NOMO-1 (cell line): ENCODE results near the gene HUS1.
"Not testable (repeated sequence)": the region's sequence is repeated elsewhere in the genome, so short reads cannot be mapped to it uniquely, and the experiment has no call there.

Experiments
- DNase-seq, 2 experiments: peaks; one replicate each; lab custom pipeline; 2025; ENCODE audit not compliant: unreplicated experiment in 2 of 2; lab: John Stamatoyannopoulos, UW

The HUS1 gene

DNA sequence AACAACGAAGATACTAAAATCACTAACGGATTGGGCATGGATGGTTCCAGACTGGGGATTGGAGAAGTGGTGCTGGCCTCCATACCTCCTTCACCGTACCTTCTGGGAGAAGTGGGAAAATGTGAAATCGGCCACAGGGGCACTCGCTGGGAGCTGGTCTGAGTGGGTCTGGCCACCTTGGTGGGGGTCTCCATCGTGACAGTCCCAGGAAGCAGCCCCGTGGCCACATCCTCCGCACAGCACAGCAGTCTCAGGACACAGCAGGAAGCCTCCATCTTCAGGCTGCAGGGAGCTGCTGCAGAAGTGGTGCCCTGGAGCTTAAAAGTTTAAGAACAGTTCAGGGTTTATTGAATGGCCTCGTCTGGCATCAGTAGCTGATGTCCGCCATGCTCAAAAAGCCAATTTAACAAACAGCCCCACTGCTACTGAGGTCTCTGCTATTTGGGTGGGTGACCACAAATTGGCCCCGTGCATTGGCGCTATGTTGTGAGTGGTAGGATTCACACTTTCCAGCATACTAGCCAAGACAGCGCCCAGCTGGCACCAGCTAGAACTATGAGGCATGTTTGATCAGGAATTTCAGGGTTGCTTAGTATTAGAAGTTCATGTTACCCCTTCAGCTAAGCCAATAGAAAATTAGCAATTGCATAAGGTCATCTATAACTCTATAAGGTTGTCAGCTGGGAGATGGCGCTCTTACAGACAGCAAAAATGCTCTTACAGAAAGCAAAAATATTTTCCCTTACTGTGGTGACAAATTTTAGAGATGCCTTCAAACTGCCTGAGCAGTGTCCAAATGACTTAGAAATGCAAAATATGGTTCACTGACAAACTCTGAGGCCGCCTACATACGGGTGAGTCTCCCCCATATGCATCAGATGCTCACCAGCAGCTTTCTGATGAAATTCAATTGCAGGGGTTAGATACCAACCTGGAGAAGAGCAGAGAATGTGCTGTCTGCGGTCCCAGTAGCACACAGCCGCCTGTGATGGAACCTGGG, 48.1 kb downstream of the HUS1 start:
- DNase-seq, result no peak

DNA sequence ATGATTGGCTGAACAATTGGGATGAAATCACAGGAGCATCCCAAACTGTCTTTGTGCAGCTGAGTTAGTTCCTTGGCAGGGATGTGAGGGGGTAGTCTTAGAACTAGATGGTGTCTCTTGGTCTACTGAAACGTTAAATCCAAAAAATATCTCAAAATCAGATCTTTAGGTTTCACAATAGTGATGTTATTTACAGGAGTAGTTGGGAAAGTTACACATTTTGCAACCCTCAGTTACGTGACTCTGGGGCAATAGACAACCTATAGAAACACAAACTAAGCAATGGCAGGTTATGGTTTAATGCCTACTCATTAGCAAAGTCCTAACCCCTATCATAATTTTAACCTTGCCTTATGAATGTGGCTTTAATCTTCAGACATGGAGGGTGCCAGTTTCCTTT, 55.1 kb downstream of the HUS1 start:
- peak in 1 of 2 experiments; percentile 5 for DNase-seq

DNA sequence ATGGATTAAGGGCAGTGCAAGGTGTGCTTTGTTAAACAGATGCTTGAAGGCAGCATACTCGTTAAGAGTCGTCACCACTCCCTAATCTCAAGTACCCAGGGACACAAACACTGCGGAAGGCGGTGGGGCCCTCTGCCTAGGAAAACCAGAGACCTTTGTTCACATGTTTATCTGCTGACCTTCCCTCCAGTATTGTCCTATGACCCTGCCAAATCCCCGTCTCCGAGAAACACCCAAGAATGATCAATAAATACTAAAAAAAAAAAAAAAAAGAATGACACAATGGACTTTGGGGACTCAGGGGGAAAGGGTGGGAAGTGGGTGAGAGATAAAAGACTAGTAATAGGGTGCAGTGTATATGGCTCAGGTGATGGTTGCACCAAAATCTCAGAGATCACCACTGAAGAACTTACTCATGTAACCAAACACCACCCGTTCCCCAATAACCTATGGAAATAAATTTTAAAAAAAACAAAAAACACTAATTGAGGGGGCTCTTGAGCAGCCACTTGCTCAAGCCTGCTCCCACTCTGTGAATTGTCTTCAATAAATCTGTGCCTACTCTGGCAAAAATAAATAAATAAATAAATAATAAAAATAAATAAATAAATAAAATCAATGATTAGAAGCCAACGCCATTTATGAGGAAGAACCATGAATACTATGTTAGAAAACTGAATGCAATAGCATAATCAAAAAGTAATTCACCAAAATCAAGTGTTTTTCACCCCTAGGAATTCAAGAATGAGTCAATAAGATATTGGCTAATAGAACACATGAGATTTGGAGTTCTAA, 56.1 kb downstream of the HUS1 start:
- not testable (repeated sequence) for DNase-seq

DNA sequence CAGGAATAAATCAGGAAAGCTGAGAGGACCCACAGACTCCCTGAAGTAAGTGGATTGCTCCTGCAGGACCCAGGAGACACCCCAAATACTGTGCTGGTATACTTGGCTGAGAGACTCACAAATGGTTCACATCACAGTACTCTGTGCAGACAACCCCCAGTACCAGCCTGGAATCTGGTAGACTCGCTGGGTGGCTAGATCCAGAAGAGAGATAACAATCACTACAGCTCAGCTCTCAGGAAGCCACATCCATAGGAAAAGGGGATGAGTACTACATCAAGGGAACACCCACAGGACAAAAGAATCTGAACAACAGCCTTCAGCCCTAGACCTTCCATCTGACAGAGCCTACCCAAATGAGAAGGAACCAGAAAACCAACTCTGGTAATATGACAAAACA, 62.9 kb downstream of the HUS1 start:
- DNase-seq, result not testable (repeated sequence)

DNA sequence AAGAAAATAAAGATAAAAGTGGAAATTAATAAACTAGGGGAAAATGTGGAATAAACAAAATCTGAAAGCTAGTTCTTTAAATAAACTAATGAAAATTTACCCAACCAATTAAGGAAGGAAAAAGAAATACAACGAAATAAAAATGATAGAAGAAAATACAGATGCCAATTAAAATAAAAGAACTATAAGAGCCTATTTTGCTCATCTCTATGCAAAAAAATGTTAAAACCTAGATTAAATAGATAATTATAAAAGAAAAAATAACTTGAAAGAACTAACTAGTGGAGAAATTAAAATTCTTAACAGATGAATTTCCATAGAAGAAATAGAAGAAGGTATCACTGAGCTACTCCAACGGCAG, 63.8 kb downstream of the HUS1 start:
- no peak for DNase-seq

DNA sequence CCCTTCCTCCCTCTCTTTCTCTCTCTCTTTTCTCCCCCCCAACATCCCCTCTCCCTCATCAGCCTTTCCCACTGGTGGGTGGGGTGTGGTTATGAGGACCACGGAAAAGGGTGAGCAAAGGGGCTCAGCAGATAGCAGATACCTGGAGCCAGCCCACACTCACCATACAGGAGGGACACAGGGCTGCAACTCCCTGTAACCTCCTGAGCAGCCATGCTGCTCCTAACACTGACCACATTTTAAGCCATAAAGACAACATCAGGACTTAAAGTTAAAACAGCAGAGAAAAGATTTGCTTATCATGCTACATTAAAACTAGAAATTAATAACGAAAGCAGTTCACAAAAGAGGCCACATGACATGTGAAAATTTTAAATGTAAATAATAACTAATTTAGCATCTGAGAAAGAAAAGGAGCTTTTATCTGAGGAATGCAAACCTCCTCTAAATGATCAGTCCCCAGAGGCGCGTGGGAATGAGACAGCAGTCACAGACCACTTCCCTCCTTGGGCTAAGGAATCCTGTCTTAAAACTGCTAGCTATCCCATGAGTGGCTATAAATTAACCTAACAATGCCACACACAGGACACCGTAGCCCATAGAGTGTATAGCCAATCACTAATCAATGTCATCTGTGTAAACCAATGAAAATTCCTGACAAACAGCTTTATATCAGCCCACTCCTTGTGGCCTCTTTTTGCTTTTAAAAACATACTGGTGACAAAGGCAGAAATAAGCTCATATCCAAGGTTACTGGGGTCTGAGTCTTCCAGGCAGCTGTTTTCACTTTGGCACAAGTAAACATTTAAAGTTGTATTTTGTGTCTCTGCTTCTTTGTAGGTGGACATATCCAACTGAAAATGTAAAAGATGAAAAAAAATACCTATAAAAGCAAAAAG, 64.4 kb downstream of the HUS1 start:
- no peak for DNase-seq
